ENCODE results near the gene LAMA4.
A peak's percentile ranks its signal among the peaks of the same experiment; 100 is the strongest.

Gene LAMA4

GRCh38 chr6:112209131-112209530 is 45.2 kb downstream of the LAMA4 start:
- H3K14ac ChIP-seq (ENCODE audit: low read length): no peak overlapping the region

DNA sequence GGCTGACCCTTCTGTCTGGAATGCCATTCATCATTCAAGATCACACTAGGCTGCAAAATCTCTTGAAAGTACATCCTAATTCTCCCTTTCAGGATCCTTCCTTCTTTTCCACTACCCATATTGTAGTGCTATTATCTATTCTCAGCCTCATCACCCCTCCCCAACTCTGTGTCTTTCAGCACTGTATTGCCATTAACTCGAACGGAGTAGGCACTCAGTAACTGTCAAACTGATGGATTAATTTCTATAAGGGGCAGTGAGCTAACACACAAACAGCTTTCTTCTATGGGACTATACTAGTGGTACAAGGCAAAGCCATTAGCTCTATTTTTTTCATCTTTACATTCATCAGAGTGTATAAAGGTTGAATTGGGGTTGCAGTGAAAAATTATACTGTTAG is 46.6 kb downstream of the LAMA4 start:
- Histone ChIP-seq H4K91ac (ENCODE audit: low read depth, low read length) (no peak overlapping the region), H3K27me3 (ENCODE audit: insufficient read depth, low read length) (no peaks in the 10 kb centered on the region), H4K12ac (ENCODE audit: low read depth, low read length) (no peak overlapping the region), H3K36me3 (ENCODE audit: control insufficient read depth in 1 of 2, insufficient read depth in 2 of 2, low read length in 2 of 2) (no peaks in the 10 kb centered on the region), H3K9me3 (ENCODE audit: insufficient read depth, low read depth, low read length) (no peaks in the 10 kb centered on the region), H3K79me2 (ENCODE audit: control insufficient read depth, insufficient read depth, low read length, poor library complexity) (no peaks in the 10 kb centered on the region), H2AK5ac (ENCODE audit: low read length) (no peak overlapping the region), H3K23ac (ENCODE audit: low read length) (no peak overlapping the region), H3K79me1 (ENCODE audit: low read length) (peaks cover 5% of the 10 kb centered on the region), H3K4me3 (ENCODE audit: low read depth, low read length) (no peak overlapping the region), H3K4me1 (ENCODE audit: control insufficient read depth in 1 of 2, insufficient read depth in 2 of 2, low read length in 2 of 2) (peaks cover 2 to 15% of the 10 kb centered on the region in 2 experiments), H2BK5ac (ENCODE audit: low read depth, low read length, poor library complexity) (no peak overlapping the region), H3K9ac (ENCODE audit: low read length) (no peak overlapping the region), H2BK120ac (ENCODE audit: insufficient read depth, low read length, poor library complexity) (no peak overlapping the region), H3K4me2 (ENCODE audit: low read length) (no peak overlapping the region), H3K14ac (ENCODE audit: low read length) (no peak overlapping the region), H2BK12ac (ENCODE audit: low read length) (no peak overlapping the region), H3K4ac (ENCODE audit: low read depth, low read length) (no peak overlapping the region), H2AFZ (ENCODE audit: insufficient read depth, low read length, poor library complexity) (no peak overlapping the region), H4K8ac (ENCODE audit: low read depth, low read length) (no peak overlapping the region), H3K18ac (ENCODE audit: low read length) (no peak overlapping the region), H3K27ac (ENCODE audit: low read depth, low read length) (no peak overlapping the region)
- no peak for DNase-seq
- no CpG with 5 or more reads among the region's 2 CpGs for WGBS (ENCODE audit: extremely low coverage, insufficient coverage, insufficient read length)

More at GRCh38 chr6:112209131-112209530, 45.2 kb downstream of the LAMA4 start:
- H3K4me3 ChIP-seq (ENCODE audit: low read depth, low read length): no peak overlapping the region
- H3K4me2 ChIP-seq (ENCODE audit: low read length): no peak overlapping the region
- no peaks in the 10 kb centered on the region for H3K27me3 ChIP-seq (ENCODE audit: insufficient read depth, low read length)
- H2BK5ac ChIP-seq (ENCODE audit: low read depth, low read length, poor library complexity): no peak overlapping the region
- H2BK12ac ChIP-seq (ENCODE audit: low read length): no peak overlapping the region
- H4K91ac ChIP-seq (ENCODE audit: low read depth, low read length): no peak overlapping the region
- no peak overlapping the region for H2BK120ac ChIP-seq (ENCODE audit: insufficient read depth, low read length, poor library complexity)
- no peak overlapping the region for H4K12ac ChIP-seq (ENCODE audit: low read depth, low read length)
- no peak overlapping the region for H2AK5ac ChIP-seq (ENCODE audit: low read length)
- no peaks in the 10 kb centered on the region for H3K36me3 ChIP-seq (ENCODE audit: control insufficient read depth in 1 of 2, insufficient read depth in 2 of 2, low read length in 2 of 2)
- no peak overlapping the region for H2AFZ ChIP-seq (ENCODE audit: insufficient read depth, low read length, poor library complexity)
- no peaks in the 10 kb centered on the region for H3K79me2 ChIP-seq (ENCODE audit: control insufficient read depth, insufficient read depth, low read length, poor library complexity)
- no peak overlapping the region for H4K8ac ChIP-seq (ENCODE audit: low read depth, low read length)
- no peak overlapping the region for H3K9ac ChIP-seq (ENCODE audit: low read length)
- H3K9me3 ChIP-seq (ENCODE audit: insufficient read depth, low read depth, low read length): no peaks in the 10 kb centered on the region
- H3K23ac ChIP-seq (ENCODE audit: low read length): no peak overlapping the region
- DNase-seq: no peak
- peaks cover 2 to 10% of the 10 kb centered on the region in 2 experiments for H3K4me1 ChIP-seq (ENCODE audit: control insufficient read depth in 1 of 2, insufficient read depth in 2 of 2, low read length in 2 of 2)
- peaks cover 6% of the 10 kb centered on the region for H3K79me1 ChIP-seq (ENCODE audit: low read length)
- no peak overlapping the region for H3K27ac ChIP-seq (ENCODE audit: low read depth, low read length)
- WGBS (ENCODE audit: extremely low coverage, insufficient coverage, insufficient read length): no CpG with 5 or more reads among the region's 2 CpGs
- H3K4ac ChIP-seq (ENCODE audit: low read depth, low read length): no peak overlapping the region
- no peak overlapping the region for H3K18ac ChIP-seq (ENCODE audit: low read length)

GRCh38 chr6:112207131-112207530 is 47.2 kb downstream of the LAMA4 start:
- DNase-seq: no peak
- Histone ChIP-seq H2BK5ac (ENCODE audit: low read depth, low read length, poor library complexity) (peak overlapping the region; percentile 14), H4K8ac (ENCODE audit: low read depth, low read length) (no peak overlapping the region), H4K12ac (ENCODE audit: low read depth, low read length) (no peak overlapping the region), H2BK120ac (ENCODE audit: insufficient read depth, low read length, poor library complexity) (no peak overlapping the region), H3K27ac (ENCODE audit: low read depth, low read length) (no peak overlapping the region), H3K23ac (ENCODE audit: low read length) (no peak overlapping the region), H2BK12ac (ENCODE audit: low read length) (peak overlapping the region; percentile 77), H3K4me3 (ENCODE audit: low read depth, low read length) (no peak overlapping the region), H3K79me2 (ENCODE audit: control insufficient read depth, insufficient read depth, low read length, poor library complexity) (no peaks in the 10 kb centered on the region), H3K79me1 (ENCODE audit: low read length) (peaks cover 5% of the 10 kb centered on the region), H3K4me1 (ENCODE audit: control insufficient read depth in 1 of 2, insufficient read depth in 2 of 2, low read length in 2 of 2) (peaks cover 2 to 16% of the 10 kb centered on the region in 2 experiments), H3K36me3 (ENCODE audit: control insufficient read depth in 1 of 2, insufficient read depth in 2 of 2, low read length in 2 of 2) (no peaks in the 10 kb centered on the region), H3K4me2 (ENCODE audit: low read length) (no peak overlapping the region), H3K27me3 (ENCODE audit: insufficient read depth, low read length) (no peaks in the 10 kb centered on the region), H3K9me3 (ENCODE audit: insufficient read depth, low read depth, low read length) (no peaks in the 10 kb centered on the region), H3K14ac (ENCODE audit: low read length) (no peak overlapping the region), H3K9ac (ENCODE audit: low read length) (no peak overlapping the region), H3K4ac (ENCODE audit: low read depth, low read length) (no peak overlapping the region), H3K18ac (ENCODE audit: low read length) (no peak overlapping the region), H2AFZ (ENCODE audit: insufficient read depth, low read length, poor library complexity) (no peak overlapping the region), H2AK5ac (ENCODE audit: low read length) (no peak overlapping the region), H4K91ac (ENCODE audit: low read depth, low read length) (no peak overlapping the region)
- no CpG with 5 or more reads among the region's 4 CpGs for WGBS (ENCODE audit: extremely low coverage, insufficient coverage, insufficient read length)

DNA sequence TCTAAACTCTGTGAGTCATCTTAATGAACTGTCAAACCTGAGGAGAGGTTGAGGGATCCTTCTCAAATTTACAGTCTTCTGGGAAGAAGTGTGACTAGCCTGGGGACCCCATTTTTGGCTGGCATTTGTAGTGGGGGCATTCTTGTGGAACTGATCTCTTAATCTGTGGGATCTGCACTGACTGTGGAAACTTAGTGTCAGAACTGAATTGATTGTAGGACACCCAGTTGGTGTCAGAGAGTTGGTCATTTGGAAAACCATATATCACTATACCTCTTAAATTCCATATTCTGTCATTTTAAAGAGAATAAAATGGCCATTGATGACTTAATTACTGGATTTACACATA is 48.3 kb downstream of the LAMA4 start:
- Histone ChIP-seq H3K27me3 (ENCODE audit: insufficient read depth, low read length) (no peaks in the 10 kb centered on the region), H4K91ac (ENCODE audit: low read depth, low read length) (no peak overlapping the region), H3K23ac (ENCODE audit: low read length) (no peak overlapping the region), H3K18ac (ENCODE audit: low read length) (no peak overlapping the region), H3K4me3 (ENCODE audit: low read depth, low read length) (no peak overlapping the region), H3K36me3 (ENCODE audit: control insufficient read depth in 1 of 2, insufficient read depth in 2 of 2, low read length in 2 of 2) (no peaks in the 10 kb centered on the region), H2BK5ac (ENCODE audit: low read depth, low read length, poor library complexity) (peak overlapping the region; percentile 12), H3K4me1 (ENCODE audit: control insufficient read depth in 1 of 2, insufficient read depth in 2 of 2, low read length in 2 of 2) (peaks cover 2 to 13% of the 10 kb centered on the region in 2 experiments), H2BK12ac (ENCODE audit: low read length) (no peak overlapping the region), H3K9ac (ENCODE audit: low read length) (no peak overlapping the region), H3K4ac (ENCODE audit: low read depth, low read length) (no peak overlapping the region), H4K8ac (ENCODE audit: low read depth, low read length) (no peak overlapping the region), H2AFZ (ENCODE audit: insufficient read depth, low read length, poor library complexity) (no peak overlapping the region), H3K9me3 (ENCODE audit: insufficient read depth, low read depth, low read length) (no peaks in the 10 kb centered on the region), H3K79me1 (ENCODE audit: low read length) (peaks cover 5% of the 10 kb centered on the region), H2BK120ac (ENCODE audit: insufficient read depth, low read length, poor library complexity) (no peak overlapping the region), H3K14ac (ENCODE audit: low read length) (no peak overlapping the region), H3K4me2 (ENCODE audit: low read length) (no peak overlapping the region), H3K79me2 (ENCODE audit: control insufficient read depth, insufficient read depth, low read length, poor library complexity) (no peaks in the 10 kb centered on the region), H4K12ac (ENCODE audit: low read depth, low read length) (no peak overlapping the region), H2AK5ac (ENCODE audit: low read length) (no peak overlapping the region), H3K27ac (ENCODE audit: low read depth, low read length) (no peak overlapping the region)
- DNase-seq: no peak
